ENCODE measurements around the gene PRR30. TPM values are rescaled to one million over a fixed set of nuclear protein-coding genes. Genes with fewer than 3 reads are reported as not detected.

The PRR30 gene
- total RNA-seq, 2 donors from 2014 or later, result 1.1 TPM; not detected in 1

DNA sequence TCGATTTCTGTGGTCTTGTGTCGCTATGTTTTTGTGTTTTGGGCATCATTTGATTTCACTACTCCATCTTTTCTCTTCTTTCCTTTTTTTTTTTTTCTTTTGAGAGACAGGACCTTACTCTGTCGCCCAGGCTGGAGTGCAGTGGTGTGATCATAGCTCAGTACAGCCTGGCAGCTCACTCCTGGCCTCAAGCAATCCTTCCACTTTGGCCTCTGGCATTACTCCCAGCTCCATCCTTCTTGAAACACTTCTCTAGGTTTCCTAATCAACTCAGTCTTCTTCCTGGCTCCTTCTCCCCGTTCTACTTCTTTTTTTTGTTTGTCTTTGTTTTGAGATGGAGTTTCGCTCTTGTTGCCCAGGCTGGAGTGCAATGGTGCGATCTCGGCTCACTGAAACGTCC lies 36.1 kb upstream of the PRR30 start:
- Histone ChIP-seq H3K27ac (no peak overlapping the region), H3K4me3 (no peak overlapping the region), H3K9me3 (no peaks in the 10 kb centered on the region), H3K36me3 (no peaks in the 10 kb centered on the region), H3K4me1 (replicated peaks) (no peaks in the 10 kb centered on the region), H3K27me3 (replicated peaks; ENCODE audit: insufficient read depth) (no peaks in the 10 kb centered on the region)
- TF ChIP-seq POLR2AphosphoS5 (IDR thresholded peaks at IDR 0.05) (no peak), POLR2A (IDR thresholded peaks at IDR 0.05) (no peak), CTCF (IDR thresholded peaks at IDR 0.05) (no peak)
- WGBS, result 65% methylated on average over 8 of the region's 8 CpGs
- DNase-seq (ENCODE audit: low spot score), result no peak
- intact Hi-C loops (cut with DNase I), result no loop called here

GRCh38 chr2:27174638-27175037 lies 35.4 kb upstream of the PRR30 start:
- Histone ChIP-seq H3K27ac (no peak overlapping the region), H3K4me1 (replicated peaks) (no peaks in the 10 kb centered on the region), H3K36me3 (no peaks in the 10 kb centered on the region), H3K27me3 (replicated peaks; ENCODE audit: insufficient read depth) (no peaks in the 10 kb centered on the region), H3K9me3 (no peaks in the 10 kb centered on the region), H3K4me3 (no peak overlapping the region)
- TF ChIP-seq CTCF (IDR thresholded peaks at IDR 0.05), result no peak
- TF ChIP-seq POLR2AphosphoS5 (IDR thresholded peaks at IDR 0.05), result no peak
- TF ChIP-seq POLR2A (IDR thresholded peaks at IDR 0.05), result no peak
- intact Hi-C loops (cut with DNase I), result no loop called here
- no peak for DNase-seq (ENCODE audit: low spot score)
- WGBS, result 67% methylated on average over 6 of the region's 6 CpGs

GRCh38 chr2:27171351-27171848 lies 32.2 kb upstream of the PRR30 start:
- TF ChIP-seq POLR2AphosphoS5 (IDR thresholded peaks at IDR 0.05), result no peak
- no peak for TF ChIP-seq POLR2A (IDR thresholded peaks at IDR 0.05)
- no peak for TF ChIP-seq CTCF (IDR thresholded peaks at IDR 0.05)
- Histone ChIP-seq H3K27me3 (replicated peaks; ENCODE audit: insufficient read depth) (no peaks in the 10 kb centered on the region), H3K4me3 (no peak overlapping the region), H3K36me3 (no peaks in the 10 kb centered on the region), H3K9me3 (no peaks in the 10 kb centered on the region), H3K4me1 (replicated peaks) (no peaks in the 10 kb centered on the region), H3K27ac (no peak overlapping the region)
- WGBS, result 54% methylated on average over 8 of the region's 8 CpGs
- intact Hi-C loops (cut with DNase I), result no loop called here
- DNase-seq (ENCODE audit: low spot score), result no peak

DNA sequence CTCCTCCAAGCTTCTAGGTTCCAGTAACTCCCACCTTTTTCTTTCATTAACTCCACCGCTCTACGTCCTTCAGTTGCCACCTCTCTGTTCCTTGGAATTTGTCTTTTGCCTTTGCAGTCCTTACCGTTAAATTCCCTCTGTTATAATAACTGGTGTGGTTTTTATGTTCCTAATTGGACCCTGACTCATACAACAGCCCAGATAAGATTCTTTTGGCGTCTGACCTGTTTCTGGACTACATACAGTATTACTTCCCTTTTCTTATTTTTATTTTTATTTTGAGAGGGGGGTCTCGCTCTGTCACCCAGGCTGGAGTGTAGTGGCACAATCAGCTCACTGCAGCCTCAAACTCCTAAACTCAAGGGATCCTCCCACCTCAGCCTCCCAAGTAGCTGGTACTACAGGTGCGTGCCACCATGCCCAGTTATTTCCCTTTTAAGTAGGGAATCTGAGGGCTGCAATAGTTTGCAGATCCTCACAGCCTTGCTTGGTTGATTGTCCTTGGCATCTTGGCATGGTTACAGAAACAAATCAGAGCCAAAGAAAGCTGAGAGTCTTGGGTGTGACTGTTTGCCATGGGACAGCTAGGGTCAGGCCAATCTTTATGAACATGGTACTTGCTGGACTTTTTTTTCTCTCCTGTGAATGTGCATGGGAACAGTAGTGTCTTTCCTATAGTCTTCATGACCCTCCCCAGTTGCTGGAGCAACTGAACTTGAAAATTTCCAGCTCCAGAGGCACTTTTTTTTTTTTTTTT lies 31.5 kb upstream of the PRR30 start:
- TF ChIP-seq CTCF (IDR thresholded peaks at IDR 0.05), result no peak
- TF ChIP-seq POLR2AphosphoS5 (IDR thresholded peaks at IDR 0.05), result no peak
- no peak for TF ChIP-seq POLR2A (IDR thresholded peaks at IDR 0.05)
- intact Hi-C loops (cut with DNase I), result no loop called here
- no peaks in the 10 kb centered on the region for H3K4me1 ChIP-seq (replicated peaks)
- H3K27me3 ChIP-seq (replicated peaks; ENCODE audit: insufficient read depth), result no peaks in the 10 kb centered on the region
- no peaks in the 10 kb centered on the region for H3K9me3 ChIP-seq
- WGBS, result 62% methylated on average over 6 of the region's 6 CpGs
- no peaks in the 10 kb centered on the region for H3K36me3 ChIP-seq
- DNase-seq (ENCODE audit: low spot score), result no peak
- no peak overlapping the region for H3K27ac ChIP-seq
- H3K4me3 ChIP-seq, result no peak overlapping the region
